Measurements from ENCODE around the gene DNAH17.

The DNAH17 gene

GRCh38 chr17:78395155-78395554 is 182.0 kb downstream of the DNAH17 start:
- TF ChIP-seq CTCF (conservative IDR thresholded peaks at IDR 0.05; ENCODE audit: low read depth), result no peak
- H3K27ac ChIP-seq, result no peak overlapping the region
- CTCF ChIA-PET, result no interaction called here
- POLR2A ChIA-PET (ENCODE audit: low non-redundant PET), result no interaction called here
- no peak for DNase-seq (ENCODE audit: low spot score)

- no peak overlapping the region for H3K27ac ChIP-seq
- ChIA-PET CTCF (no interaction called here), POLR2A (ENCODE audit: low non-redundant PET) (no interaction called here)
- no peak for DNase-seq (ENCODE audit: low spot score)
- no peak for TF ChIP-seq CTCF (conservative IDR thresholded peaks at IDR 0.05; ENCODE audit: low read depth)
Observed at GRCh38 chr17:78394209-78394608, 183.0 kb downstream of the DNAH17 start.

GRCh38 chr17:78393575-78393974 is 183.6 kb downstream of the DNAH17 start:
- ChIA-PET CTCF (no interaction called here), POLR2A (ENCODE audit: low non-redundant PET) (no interaction called here)
- no peak for TF ChIP-seq CTCF (conservative IDR thresholded peaks at IDR 0.05; ENCODE audit: low read depth)
- DNase-seq (ENCODE audit: low spot score), result no peak
- no peak overlapping the region for H3K27ac ChIP-seq

GRCh38 chr17:78392295-78392694 is 184.9 kb downstream of the DNAH17 start:
- DNase-seq (ENCODE audit: low spot score), result no peak
- ChIA-PET POLR2A (ENCODE audit: low non-redundant PET) (no interaction called here), CTCF (interaction anchor here (0.5 to 1.3 kb wide), 4 partner anchors 29 to 213 kb away, joined by 3 to 4 read pairs (median 3); no protein-coding TSS in a partner anchor)
- peak overlapping the region; percentile 18; the same call in 1 of the 2 replicates for H3K27ac ChIP-seq
- TF ChIP-seq CTCF (conservative IDR thresholded peaks at IDR 0.05; ENCODE audit: low read depth), result no peak

- no peak for TF ChIP-seq CTCF (conservative IDR thresholded peaks at IDR 0.05; ENCODE audit: low read depth)
- ChIA-PET POLR2A (ENCODE audit: low non-redundant PET) (no interaction called here), CTCF (interaction anchor here (0.5 to 1.3 kb wide), 3 partner anchors 30 to 214 kb away, joined by 3 to 4 read pairs (median 3); no protein-coding TSS in a partner anchor)
- DNase-seq (ENCODE audit: low spot score), result peak; percentile 64
- peak overlapping the region; percentile 66 for H3K27ac ChIP-seq
Observed at GRCh38 chr17:78391843-78392242, 185.4 kb downstream of the DNAH17 start.

GRCh38 chr17:78391051-78391431 is 186.2 kb downstream of the DNAH17 start:
- ChIA-PET POLR2A (ENCODE audit: low non-redundant PET) (no interaction called here), CTCF (interaction anchor here (0.7 to 1.7 kb wide), 3 partner anchors 23 to 140 kb away, joined by 4 to 11 read pairs (median 5); no protein-coding TSS in a partner anchor)
- no peak for DNase-seq (ENCODE audit: low spot score)
- TF ChIP-seq CTCF (conservative IDR thresholded peaks at IDR 0.05; ENCODE audit: low read depth), result no peak
- H3K27ac ChIP-seq, result peak overlapping the region; percentile 66
